DMS153 treated with DMSO at 0.1 percent for 48 hours (cell line): ENCODE results near the gene TTYH1.
"Not testable (repeated sequence)": the region's sequence is repeated elsewhere in the genome, so short reads cannot be mapped to it uniquely, and the experiment has no call there.

ENCODE experiments used
- DNase-seq: peaks from one replicate; lab custom pipeline; 2025; ENCODE audit not compliant: unreplicated experiment; lab: John Stamatoyannopoulos, UW

Gene TTYH1

DNA sequence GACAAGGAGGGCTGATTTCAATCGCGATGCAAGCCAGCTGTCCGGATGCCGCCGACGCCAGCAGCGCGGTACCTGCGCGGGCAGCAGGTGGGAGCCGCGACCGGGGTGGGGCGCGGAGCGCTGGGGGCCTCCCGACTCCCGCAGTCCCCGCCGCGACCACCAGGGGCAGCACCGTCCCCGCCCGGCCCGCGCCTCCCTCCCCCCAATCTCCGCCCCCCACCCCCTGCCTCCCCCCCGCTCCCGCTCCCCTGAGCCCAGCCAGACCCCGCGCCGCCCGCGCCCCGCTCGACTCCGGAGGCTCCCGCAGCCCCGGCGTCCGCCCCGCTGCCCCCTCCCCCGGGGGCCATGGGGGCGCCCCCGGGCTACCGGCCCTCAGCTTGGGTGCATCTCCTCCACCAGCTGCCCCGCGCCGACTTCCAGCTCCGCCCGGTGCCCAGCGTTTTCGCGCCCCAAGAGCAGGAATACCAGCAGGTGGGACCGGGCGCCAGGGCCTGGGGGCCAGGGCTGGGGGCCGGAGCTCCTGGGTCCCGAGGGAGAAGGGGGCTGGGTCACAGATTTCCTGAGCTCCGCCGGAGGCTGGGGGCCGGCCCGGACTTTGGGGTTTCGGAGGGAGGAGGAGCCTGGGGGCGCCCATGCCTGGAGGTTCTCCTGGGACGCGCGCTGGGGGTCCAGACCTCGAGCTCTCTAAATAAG, at the start of gene TTYH1:
Gene TTYH1, plus strand, starts transcription at position 257 of the 693 bp plus-strand sequence. Its CDS starts 89 bp downstream, at position 346.
- no peak for DNase-seq

DNA sequence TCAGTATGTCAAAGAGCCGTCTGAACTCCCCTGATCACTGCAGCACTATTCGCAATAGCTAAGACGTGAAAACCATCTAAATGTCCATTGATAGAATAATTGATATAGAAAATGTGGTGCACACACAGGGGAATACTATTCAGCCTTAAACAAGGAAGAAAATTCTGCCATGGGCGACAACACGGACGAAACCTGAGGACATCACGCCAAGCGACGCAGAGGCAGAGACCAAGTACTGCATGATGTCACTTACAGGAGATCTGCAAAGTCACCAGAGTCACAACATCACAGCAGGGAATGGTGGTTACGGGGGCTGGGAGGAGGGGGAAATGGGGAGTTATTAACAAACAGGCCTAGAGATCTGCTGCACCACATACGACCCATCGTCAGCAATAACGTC, 49.5 kb upstream of the TTYH1 start:
- not testable (repeated sequence) for DNase-seq

DNA sequence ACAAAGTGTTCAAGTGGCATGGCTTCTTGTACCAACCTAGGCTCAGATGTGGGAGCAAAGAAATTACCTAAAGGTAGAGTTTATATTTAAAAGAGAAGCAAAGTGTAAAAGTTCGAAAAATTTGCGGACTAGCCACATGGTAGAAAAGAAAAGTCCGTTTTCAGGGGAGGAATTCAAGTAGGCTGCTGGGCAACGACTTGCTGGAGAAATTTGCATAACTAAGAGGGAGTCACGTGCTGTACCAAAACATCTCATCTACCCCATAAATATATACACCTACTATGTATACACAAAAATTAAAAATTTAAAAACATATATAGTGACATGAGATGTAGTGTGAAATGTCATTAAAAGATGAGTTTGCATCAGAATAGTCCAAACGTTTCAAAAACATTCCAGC, 48.5 kb upstream of the TTYH1 start:
- DNase-seq: no peak

DNA sequence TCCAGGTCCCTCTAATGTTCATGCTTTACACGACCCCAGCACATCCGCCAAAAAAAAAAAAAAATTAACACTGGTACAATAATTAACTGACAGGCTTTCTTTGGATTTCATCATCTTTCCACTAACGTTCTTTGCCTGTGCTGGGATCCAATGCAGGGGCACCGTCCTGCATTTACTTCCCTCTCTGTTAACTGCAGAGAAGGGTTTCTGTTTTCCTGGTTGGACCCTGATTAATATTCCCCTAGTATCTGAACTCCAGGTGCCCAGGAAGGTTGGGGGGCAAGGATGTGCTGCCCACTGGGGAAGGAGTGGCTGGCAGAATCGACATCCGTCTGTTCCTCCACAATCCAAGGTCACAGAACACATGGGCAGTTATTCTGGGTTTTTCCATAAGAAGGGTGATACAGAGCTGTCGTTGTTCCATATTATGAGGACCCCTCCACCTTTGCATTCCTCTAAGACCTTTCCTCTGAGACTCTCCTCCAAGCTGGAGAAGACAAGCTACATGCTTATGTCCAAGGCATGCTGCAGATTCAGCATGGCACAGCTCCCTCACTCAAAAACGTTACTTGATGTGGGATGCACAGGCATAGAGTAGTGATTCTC, 46.1 kb upstream of the TTYH1 start:
- DNase-seq: no peak

DNA sequence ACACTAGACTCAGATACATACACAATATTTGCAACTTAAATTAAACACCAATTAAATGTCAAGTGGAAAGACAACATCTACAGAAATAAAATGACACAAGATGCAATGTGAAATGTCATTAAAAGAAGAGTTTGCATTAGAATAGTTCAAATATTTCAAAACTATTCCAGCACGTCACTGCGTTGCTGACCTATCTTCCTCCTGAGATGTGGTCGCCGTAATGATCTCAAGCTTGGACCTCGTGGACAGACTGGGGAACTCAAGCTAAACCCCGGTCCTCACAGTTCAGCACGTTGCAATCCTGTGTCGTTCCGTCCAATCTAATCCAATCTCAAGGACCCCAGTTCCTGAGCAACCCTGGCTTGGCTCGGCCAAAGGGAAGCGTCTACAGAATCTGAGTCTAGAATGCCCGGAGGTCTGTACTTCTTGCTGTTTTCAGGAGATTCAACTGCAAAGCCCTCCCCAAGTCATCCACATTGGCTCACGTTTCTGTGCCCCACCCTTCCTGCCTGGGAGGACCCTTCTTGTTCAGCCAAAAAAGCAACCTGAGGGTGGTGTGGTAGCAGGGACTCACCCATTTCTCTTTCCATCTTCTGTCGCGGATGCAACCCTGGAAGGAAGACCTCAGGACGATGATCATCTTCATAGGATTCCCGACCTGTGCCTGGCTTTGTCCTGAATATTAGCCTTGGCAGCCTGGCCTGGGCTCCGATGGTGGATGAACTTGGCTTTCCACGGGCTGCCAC, 45.4 kb upstream of the TTYH1 start:
- not testable (repeated sequence) for DNase-seq

DNA sequence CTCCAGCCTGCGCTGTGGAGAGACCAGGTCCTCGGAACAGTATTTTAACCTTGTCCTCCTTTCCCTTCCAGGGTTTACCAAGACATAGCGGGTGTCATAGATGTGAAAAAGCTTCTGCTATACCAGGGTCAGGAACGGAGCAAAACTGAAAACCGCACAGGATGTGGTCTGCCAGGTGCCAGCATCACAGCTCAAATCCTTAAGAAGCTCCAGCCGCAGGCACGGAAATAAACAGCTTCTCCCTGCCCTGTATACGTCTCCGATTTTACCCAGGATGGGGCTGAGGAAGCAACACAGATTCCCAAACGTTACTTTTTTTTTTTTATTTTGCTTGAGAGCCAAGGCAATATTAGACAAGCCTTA, 44.8 kb upstream of the TTYH1 start:
- not testable (repeated sequence) for DNase-seq

DNA sequence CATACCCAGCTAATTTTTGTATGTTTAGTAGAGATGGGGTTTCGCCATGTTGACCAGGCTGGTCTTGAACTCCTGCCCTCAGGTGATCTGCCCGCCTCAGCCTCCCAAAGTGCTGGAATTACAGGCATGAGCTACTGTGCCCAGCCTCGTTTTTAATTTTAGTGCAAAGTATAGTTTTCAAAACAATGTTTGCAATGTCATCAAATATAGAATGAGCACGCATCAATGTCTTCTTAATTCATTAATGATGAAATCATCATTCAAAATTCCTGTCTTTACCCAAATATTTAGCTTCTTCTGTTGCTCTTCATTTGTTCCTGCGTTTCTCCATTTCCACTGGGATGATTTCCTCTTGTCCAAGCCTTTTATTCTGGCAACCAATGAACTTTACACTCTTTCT, 43.8 kb upstream of the TTYH1 start:
- not testable (repeated sequence) for DNase-seq

DNA sequence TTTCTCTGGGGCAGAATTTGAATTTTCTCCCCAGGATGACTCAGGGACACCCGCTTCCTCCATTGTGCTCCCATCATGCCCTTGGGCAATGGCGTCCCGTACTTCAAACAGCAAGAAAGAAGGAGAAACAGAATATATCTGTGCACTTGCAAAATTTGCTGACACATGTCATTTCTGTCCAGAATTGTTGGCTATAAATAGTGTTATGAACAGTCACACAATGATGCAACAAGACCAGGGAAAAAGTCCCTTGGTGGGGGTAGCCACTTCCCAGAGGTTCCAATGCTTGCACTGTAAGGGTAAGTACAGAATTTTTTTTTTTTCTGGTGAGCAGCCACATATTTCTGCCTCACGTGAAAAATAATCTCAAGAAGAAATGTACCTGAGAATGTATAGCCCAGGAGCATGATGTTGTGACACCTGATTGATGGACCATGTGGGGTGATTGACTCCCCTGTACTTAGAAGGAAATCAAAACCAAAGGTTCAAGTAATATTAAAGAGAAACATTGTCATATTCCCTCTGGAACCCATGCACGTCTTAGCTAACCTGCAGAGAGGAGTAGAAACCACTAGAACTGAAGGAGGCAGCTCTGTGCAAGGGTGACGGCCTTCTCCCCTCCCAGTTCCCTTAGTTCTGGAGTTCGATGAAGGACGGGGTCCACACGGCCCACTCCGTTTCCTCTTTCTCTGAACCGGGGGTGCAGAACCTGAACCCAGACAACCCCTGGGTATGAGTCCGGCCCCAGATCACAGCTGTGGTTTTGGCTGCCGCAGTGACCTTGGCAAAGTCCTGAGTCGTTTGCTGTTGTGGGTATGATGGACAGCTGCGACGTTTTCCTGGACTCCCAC, 41.3 kb upstream of the TTYH1 start:
- DNase-seq: no peak

DNA sequence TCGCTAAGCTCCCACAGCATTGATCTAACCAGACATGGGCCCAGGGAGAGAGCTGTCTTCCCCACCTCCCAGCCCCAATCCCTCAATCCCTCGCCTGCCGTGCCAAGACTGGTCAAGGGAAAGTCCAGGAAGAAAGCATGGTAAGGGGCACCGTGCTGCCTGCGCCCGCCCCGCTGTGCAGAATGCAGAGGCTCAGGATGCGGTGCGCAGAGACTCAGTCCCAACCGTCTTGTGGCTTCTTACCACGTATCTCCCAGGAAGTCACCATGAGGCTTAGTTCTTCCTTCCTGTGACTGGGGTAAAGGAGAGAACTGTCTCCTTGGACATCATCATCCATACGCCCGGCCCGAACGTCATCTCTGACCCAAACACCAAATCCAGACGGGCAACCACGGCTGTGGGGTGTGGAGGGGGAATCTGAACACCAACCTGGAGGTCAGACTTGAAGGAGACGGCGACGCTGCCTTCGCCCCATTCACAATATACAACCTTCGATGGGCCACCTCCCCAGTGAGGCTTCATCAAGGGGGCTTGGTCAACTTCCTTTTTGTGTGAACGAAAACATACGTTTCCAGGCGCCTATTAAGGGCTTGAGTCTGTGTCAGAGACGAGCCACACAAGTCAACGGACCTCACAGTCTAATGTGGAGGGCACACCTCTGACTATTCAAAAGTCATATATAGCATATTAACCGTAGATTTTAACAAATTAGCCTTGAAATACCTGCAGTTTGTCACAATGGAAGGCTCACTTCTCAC, 39.9 kb upstream of the TTYH1 start:
- not testable (repeated sequence) for DNase-seq

DNA sequence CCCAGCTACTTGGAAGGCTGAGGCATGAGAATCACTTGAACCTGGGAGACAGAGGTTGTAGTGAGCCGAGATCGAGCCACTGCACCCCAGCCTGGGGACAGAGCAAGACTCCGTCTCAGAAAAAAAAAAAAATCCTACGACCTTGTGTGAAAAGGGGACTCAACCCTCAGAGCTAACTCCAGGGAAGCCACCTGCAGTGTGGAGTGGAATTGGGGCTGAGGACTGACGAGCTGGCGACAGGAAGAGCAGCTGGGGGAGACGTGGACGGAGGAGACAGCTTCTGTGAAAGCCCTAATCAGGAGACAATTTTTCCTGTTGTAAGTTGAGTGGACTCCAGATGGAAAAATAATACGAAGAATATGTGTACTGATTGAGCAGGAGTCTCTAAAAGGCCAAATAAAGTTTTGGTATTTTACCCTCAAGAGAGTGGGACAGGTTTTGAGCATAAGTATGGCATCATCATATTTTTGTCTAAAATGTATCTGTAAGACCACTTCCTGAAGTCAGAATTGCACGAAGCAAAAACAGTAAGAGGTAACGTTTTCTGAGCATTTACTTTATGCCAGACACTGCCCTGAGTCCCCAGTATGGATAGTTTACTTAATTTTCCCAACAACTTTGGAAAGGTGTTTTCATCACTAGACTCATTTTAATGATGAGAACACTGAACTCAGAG, 38.5 kb upstream of the TTYH1 start:
- DNase-seq: no peak

DNA sequence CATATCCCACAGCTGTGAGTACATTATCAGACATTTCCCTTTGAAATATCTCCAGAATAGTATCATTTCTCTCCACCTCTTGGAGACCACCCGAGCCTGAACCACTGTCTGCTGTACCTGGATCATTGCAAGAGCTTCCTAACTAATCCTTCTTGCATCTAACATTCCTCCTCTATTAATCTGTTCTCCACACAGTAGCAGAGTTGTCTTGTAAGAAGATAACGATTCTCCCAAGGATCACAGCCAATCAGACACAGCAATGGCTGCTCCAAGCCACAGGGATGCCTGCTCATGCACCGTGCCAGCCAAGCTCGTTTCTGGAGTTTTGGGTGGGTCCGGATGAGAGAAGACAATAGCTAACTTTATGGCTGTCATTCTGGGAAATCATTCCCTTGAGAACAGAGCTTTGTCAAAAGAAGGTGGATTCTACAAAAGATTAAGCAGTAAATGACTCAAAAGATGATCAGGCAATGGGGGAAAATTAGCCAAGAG, 36.0 kb upstream of the TTYH1 start:
- no peak for DNase-seq

DNA sequence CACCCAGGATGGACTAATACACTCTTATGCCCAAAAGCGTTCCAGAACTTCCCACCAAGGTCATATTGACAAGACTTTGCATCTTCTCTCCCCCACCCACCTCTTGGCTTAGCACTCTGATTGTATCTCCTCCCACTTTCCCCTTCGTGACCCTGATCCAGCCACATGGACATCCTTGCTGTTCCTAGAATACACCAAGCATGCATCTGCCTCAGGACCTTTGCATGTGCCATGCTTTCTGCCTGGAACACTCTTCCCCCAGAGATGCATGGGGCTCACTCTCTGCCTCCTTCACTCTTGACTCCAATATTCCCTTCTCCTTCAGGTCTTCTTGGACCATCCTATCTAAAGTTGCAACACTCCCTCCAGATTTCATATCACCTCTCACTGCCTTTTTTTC, 34.4 kb upstream of the TTYH1 start:
- DNase-seq: no peak

DNA sequence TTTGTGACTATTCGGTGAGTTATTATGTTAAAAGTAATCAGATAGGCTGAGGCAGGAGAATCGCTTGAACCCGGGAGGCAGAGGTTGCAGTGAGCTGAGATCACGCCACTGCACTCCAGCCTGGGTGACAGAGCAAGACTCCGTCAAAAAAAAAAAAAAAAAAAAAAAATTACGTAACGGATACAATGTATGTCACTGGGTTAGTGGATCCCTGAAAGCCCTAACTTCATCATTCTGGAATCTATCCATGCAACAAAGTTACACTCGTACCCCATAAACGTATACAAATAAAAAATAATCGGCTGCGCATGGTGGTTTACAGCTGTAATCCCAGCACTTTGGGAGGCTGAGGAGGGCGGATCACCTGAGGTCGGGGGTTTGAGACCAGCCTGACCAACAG, 33.2 kb upstream of the TTYH1 start:
- not testable (repeated sequence) for DNase-seq

DNA sequence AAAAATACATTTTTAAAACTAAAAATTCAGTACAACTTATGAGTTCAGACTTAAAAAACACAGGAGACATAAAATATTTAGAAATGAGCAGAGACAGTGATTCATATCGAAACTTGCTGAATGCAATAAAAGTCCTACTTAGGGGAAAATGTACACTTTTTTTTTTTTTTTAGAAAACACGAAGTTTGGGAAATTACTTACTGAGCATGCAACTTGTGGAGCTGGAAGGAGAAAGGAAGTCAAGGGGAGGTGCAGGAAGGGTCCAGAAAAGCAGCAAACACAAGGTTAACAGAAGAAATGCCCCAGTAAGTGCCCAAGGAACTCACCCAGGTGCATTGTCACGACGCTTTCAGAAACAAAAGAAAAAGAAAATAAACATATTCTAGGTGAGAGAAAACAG, 31.9 kb upstream of the TTYH1 start:
- DNase-seq: no peak

DNA sequence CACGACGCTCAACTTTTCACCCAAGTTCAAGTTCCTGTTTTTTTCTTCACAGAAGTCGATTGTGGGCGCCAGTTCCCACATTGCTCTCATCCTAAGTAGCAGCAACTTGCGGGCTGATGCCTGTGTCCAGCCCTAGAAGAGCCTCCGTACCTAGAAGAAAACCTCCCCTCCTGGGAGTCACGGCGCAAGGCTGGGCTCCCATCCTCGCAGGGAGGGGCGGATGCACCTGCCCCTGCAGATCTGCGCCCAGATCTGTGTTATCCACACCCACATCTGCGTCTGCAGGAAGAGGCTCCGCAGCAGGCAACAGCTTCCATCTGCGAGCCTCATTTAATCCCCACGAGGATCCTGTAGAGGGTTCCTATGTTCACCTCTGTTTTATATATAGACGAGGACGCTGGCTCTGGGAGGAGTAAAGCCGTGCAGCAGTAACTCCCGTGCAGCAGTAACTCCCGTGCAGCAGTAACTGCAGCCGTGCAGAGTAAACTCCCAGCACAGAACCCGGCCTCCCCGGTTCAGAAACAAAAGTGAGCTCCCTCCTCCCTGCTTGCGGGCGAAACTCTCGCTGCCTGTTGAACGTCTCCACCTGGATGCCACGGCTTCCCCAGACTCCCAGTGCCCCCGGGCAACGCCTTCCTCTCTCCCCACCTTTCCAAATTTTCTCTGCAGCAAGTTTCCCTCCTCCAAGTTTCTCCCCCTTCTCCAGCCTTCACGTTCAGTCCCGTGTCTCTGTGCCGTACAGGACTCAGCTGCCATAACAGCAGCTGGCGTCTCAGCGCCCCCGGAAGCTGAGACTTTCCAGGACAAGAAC, 27.1 kb upstream of the TTYH1 start:
- no peak for DNase-seq

DNA sequence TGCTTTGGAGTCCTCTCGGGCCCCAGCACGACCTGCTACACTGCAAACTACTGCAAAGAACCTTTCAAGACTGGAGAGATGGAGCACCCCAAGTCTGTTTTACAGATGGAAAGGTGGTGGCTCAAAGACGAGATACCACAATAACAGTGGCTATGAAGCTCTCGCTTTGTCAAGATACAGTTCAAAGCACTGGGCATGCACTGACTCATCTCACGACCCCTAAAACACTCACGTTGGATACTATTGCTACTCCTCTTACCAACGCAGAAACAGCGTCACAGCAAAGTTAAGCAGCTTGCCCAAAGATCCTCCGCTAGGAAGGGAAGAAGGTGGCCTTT, 26.5 kb upstream of the TTYH1 start:
- no peak for DNase-seq

DNA sequence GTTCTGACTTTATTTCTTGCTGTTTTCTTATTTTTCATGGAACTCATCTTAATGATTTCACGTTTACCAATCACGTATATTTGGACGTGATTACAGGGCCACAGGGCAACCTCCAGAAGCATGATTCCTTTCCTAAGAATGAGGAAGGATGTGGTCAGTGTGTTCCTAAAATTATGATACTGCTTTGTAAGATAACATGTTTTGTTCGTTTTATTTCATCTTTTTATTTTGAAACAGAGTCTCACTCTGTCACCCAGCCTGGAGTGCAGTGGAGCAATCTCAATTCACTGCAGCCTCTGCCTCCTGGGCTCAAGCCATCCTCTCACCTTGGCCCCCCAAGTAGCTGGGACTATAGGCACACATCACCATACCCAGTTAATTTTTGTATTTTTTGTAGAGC, 25.7 kb upstream of the TTYH1 start:
- DNase-seq: no peak

DNA sequence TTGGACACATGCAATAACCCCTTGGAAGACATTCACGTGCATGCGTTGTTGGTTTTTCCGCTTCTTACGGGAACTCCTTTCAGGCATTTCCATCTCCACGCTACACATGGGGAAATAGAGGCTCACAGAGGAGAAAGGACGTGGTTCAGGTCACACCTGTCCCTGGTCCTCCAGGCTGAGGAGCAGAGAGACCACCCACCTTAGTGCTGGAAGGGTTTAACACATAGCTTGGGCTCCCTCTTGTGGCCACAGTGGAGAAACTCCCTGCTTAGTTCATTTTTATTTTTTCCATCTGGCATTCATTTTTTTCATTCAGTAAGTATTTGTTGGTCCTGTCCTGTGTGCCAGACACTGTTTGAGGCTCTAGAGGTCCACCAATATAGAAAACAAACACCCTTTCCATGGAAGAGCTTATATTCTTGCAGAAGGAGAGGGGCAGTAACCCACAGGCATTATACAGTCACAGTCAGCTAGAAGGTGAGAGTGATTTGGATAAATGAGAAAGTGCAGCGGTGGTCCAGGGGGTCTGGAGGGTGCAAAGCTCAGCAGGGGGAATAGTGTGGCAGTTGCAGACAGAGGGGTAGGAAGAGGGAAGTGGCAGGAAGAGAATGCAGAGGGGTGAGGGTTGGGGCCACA, 24.2 kb upstream of the TTYH1 start:
- DNase-seq: no peak

DNA sequence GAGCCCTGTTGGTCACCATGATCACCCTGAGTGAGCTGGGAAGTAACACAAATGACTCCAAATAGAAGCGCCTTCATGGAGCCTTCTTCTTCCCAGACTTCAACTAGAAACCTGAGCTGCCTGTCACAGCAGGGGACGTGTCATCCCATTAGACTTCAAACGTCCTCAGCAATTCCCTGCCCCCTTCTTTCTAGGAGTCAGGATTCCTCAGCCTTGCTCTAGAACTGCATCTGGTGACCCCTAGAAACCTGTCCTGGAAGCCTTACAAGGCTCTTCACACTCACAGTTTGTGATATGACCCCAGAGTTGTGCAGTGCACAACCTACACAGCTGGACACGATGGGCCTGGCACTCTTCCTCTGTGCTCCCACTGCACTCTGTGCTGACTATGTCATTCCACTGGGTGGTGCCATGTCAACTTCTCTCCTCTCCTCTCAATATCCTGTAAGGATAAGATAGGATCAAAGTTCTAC, 23.6 kb upstream of the TTYH1 start:
- DNase-seq: no peak
